Measurements from ENCODE around the gene NEDD9.

Gene NEDD9, protein sequence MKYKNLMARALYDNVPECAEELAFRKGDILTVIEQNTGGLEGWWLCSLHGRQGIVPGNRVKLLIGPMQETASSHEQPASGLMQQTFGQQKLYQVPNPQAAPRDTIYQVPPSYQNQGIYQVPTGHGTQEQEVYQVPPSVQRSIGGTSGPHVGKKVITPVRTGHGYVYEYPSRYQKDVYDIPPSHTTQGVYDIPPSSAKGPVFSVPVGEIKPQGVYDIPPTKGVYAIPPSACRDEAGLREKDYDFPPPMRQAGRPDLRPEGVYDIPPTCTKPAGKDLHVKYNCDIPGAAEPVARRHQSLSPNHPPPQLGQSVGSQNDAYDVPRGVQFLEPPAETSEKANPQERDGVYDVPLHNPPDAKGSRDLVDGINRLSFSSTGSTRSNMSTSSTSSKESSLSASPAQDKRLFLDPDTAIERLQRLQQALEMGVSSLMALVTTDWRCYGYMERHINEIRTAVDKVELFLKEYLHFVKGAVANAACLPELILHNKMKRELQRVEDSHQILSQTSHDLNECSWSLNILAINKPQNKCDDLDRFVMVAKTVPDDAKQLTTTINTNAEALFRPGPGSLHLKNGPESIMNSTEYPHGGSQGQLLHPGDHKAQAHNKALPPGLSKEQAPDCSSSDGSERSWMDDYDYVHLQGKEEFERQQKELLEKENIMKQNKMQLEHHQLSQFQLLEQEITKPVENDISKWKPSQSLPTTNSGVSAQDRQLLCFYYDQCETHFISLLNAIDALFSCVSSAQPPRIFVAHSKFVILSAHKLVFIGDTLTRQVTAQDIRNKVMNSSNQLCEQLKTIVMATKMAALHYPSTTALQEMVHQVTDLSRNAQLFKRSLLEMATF

DNA sequence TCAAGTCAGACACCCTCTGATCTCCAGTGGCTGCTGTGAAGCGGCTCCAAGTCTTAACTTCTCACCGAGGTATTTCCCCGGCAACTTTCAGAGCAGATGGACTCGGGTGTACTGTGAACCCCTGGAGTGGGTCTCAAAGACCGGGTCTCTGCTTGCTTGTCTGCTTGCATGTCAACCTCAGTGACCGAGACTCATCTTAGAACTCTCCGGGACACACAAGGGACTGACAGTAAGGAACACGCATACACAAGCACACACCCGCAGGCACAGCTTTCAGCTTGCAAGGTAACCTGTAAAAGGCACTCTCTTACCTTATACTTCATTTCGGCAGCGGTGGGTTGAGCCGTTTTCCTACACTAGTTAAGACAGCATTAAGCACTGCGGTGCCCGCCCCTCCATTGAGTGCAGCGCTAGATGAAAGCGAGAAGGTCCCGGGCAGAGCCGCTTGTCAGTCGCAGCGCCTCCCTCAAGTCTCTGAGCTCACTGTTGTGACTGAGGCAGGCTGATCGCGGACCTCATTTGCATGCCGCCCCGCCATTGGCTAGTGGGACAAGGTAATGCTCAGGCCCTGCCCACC is at the start of gene NEDD9:
TSS of gene NEDD9 (minus strand) at position 476 of the 577 bp plus-strand sequence. CDS start at position 323, 153 bp downstream.
- peak; percentile 98 for FAIRE-seq

DNA sequence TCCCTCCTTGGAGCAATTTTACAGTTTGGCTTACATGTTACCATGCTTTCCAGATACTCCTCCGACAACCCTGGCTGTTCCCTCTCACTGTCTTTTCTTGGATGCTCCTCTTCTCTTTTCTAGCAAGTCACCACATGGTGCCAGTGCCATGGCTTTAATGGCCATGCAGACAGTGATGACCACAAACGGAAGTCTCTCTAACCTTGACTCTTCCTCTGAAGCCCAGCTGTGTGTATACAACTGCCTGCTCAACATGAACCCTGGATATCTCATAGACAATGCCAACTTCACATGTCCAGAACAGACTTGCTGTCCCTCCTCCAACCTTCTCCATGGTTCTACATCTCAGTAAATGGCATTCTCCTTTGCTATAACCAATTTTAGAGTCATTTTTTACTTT is 49.8 kb upstream of the NEDD9 start:
- FAIRE-seq: no peak

DNA sequence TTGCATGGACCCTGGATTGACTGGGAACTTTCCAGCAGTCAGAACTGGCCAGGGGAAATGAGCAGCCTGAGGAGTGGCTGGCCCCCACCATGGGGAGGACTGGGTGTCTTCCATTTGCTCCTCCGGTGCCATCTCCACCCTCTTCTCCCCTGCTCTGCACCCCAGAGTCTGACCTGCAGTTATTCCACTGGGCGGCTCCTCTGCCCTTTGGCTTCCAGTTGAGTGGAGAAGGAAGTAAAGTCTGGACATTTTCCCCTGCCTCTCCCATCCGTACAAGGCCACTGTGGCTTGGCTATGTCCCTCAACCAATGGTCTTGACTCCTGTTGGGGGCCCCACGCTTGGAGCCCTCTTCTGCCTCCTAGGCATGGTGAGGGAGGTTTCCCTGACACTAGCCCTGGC is 47.9 kb upstream of the NEDD9 start:
- no peak for FAIRE-seq

DNA sequence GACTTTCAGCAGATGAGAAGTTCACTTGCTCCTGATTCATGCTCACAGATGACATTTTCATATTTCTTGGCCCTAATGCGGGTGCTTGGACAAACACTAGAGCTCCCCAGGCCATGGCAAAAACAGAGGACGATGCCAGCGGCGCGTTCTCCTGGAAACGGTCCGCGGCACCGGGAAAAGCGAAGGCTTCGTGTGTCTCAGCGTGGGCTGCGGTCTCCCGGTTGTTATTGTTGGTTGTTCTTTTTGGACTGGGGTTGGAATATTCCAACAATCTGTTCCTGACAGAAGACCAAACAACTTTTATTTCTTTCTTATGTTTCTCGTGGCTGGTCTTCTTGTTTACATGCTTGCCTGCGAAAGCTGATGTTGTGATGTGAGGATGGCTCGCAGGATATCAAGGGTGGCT is 46.8 kb upstream of the NEDD9 start:
- FAIRE-seq: no peak

DNA sequence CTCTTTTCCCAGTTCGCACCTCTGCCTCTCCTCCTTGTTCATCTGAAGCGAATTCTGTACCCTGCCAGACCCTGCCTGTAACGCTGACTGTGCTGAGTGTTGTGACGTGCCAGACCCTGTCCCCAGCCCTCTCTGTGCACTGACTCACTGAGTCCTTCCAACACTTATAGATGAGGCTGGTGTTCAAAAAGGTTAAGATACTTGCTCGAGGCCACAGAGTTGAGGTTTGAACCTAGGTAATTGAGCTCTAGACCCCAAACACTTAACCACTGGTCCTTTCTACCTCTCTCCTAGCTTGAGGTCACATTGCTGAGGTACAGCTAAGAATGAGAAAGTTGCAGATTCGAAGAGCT is 45.7 kb upstream of the NEDD9 start:
- no peak for FAIRE-seq

DNA sequence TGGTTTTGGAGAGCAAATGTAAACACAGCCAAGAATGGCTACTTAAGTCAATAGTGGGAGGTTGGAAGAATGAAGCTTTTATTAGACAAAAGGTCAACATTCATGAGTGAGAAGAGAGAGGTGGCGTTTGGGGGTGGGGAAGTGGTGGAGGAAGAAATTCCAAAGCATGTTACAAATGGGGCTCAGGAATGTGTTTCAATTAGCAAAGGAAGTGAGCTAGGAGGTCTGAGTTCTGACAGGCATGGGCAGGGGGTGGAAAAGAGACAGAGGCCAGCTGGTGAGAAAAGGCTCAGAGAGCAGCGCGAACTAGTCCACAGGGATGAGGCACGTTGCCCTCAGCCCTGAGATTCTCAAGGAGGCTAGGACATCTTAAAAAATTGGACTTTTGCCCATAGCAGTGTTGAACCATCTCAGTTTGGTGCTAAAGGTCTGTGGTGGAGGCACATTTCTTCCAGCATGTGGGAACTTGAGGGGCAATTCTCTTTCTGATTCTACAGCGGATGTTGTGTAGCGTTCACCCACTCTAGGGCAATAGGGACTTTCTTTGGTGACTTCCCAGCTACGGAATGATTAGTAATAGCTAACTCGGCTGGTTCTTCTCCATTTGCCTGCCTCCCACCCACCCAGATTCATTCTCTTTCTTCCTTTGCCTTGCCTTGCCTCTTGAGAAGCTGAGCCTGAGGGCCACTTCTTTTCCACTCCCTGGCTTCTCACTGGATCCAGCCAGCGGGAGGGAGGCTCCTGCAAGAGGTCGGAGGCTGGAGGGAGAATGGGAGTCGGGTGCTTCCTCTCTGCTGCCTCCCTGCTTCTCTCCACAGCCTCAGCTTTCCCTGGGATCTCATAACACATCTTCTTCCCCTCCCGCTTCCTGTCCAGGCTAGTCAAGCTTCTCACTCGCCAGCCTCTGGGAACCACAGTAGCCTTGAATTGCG is 45.1 kb upstream of the NEDD9 start:
- no peak for FAIRE-seq

DNA sequence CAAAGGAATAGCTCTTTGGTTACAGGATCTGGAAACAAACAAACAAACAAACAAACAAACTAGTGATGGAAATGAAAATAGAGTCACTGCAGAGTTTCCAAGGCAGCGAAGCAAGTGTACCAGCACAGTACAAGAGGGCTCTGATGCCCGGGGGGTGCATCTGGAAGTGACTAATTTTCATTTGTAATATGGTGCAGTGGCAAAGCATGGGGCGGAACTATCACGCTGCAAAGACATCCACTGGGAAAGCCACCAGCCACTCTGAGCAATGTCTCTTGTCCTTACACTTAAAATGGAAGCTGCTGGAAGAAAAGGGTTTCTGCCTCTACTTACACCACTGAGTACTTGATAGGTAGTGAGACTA is 44.4 kb upstream of the NEDD9 start:
- FAIRE-seq: no peak

DNA sequence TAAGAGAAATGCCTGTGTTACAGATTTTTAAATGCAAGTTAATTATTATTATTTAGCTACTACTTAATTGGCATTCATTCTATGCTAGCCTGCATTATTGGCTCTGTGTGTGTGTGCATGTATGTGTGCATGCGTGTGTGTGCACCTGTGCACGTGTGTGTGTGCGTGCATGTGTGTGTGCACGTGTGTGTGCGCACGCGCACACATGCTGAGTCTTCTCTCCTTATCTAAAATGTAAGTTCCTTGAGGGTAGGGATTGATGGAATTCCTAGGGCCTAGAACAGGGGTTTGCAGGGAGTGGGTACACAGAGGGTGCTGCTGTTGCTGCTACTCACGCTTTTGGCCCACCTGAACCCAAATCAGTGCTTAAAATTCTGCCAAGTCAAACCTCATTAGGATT is 43.8 kb upstream of the NEDD9 start:
- no peak for FAIRE-seq

DNA sequence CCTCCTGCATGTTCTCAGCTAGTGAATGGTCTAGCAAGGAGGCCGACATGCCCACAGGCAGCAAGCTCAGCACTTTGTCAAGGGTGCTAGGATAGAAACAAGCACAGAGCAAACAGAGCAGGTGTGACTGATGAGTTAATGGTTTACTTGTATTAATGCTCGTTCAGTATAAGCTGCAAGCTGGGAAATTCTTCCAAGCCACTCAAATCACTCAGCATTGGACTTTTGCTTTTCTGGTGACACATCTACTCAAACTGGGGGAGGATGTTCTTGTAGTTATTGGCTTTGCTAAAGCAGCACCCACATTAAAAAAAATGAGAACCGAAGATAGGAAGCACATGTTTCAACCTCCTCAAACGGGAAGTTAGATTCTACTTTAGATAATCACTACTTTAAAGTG is 43.1 kb upstream of the NEDD9 start:
- no peak for FAIRE-seq

DNA sequence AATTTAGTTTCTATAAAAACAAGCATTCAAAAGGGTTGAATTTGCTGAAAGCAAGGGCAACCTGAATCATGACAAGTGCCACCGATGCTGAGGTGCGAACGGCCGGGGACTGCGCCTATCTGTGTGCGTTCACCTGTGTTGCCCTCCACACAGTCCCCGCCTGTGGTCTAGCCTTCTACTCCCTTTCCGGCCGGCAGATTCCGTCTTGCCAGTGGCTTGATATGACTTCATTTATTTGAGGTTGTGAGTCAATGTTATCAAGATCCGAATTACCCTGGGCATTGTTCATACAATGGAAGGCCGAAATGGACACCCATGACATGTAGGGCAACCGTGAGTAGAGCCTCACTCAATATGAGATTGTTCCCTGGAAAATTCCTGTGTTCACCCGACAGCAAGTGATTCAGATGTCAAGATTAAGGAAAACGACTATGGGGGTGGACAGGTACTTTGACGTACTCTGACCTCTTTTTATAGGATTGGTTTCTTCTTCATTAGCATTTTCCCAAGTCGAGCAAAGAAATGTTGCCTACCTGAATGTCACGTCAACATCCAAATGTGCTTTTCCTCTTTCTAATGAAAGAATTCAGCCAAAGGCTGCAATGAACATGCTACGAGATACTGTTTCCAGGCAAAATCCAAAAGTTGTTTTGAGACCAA is 41.1 kb upstream of the NEDD9 start:
- no peak for FAIRE-seq

DNA sequence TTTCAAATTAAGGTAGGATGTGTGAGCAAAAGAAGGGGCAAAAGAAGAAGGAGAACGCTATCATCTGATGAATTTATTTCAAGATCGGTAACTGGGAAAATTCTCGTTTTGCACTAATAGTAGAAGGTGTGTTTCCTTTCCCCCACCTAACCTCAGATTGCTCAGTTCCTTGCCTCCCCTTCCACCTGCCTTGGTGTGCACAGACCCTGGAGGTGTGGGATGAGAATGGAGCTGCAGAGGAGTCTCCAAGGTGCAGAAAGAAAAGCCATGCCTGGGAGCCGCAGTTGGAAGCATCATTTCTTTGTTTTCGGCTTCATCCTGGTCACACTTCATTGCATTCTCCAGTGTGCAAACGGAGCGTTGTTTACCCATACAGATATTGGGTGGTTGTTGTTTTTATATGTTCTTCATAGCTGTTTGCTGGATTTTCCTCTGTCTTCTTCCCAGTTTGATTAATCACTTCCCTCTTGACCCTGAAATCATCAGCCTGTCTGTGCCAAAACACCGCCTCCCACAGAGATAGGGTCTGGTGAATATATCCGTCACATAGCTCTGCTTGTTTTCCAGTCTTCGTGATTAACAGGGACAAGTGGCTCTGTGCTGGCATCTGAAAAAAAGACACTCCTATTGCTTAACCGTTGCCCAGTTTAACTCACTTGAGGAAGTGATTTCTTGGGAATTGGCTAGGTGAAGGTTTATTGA is 40.2 kb upstream of the NEDD9 start:
- no peak for FAIRE-seq

DNA sequence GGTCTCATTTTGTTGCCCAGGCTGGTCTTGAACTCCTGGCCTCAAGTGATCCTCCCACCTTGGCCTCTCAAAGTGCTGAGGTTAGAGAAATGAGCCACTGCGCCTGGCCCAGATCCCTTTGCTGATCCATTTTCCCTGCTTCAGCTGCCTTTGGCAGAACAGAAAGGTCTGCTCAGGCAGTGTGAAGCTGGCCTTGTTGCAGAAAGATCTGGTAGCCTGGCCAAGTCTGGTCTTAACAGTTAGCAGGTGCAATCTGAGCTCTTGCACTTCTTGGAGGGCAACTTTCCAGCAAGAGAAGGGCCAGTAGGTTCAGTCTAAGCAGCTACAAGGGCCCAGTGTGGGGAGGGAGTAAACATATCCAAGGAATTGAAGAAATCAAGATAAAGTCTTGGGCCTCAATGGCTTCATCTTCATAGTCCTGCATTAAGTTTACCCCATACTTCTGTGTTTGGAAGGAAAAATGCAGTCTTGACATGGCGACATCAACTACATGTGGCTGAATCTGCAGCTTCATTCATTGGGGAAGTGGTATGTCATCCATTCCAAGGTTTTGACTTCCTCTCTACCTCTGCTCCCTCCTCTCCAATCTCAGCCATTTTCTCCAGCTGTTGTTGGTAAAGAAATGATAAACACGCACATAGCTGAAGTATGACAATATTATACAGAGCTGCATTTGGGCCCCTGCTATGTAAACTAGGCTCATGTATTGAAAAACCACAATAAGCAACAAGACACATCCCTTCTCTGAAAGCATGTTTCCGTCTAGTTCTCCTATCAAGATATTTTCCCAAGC is 39.0 kb upstream of the NEDD9 start:
- FAIRE-seq: no peak

DNA sequence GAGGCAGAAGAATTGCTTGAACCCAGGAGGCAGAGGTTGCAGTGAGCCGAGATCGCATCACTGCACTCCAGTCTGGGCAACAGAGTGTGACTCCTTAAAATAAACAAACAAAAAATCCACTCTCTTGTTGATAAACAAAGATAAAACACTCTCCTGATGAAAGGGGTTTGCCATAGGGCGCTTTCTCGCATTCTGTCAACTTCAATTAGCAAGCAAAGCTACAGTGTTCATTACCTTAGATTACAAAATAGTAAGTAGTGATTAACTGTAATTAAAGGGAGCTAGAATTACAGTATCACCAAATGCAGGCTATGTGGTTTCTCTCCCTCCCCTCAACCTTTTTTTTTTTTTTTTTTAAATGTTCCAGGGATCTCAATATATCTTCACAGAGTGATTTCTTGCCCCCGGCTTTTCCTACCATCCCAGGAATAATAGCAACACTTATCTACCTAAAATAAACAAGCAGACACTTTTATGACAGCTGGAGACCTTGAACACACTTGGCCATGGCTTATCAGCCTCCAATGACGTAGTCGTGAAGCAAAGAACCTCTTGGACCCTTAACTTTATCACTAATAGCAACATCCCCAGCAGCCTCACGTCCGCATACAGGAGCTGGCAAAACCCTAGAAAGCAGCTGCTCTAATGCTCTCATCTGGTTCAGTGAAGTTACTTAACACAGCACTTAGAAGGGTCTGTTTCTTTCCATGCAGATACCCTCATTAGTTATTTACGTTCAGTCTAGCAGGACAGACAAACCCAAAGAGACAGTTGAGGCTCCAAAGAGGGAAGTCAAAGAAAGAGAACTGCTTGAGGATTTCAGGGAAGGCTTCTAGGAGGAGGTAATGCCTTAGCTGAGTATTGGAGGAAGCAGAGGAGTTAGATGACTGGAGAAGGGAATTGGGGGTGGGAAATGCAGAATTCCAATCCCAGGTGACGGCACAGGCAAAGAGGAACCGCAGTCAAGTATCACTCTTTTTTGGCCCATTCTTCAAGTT is 37.9 kb upstream of the NEDD9 start:
- FAIRE-seq: no peak

DNA sequence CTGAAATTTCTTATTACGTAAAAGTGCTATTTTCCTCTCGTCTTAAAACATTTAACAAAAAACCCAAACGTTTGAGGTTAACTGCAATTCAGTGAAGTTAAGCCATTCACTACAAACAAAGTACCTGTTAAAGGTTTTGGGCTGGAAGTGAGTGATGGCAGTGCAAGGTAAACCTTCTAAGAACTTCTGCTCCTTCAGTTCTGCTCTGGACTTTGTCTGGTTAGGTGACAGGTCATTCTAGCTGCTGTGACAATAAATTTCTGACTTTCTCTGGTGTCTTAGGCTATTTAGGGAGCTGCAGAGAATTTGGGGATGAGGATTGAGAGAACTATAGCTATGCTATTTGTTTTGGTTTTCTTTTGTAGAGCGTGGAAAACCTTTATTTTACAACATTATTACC is 36.5 kb upstream of the NEDD9 start:
- FAIRE-seq: no peak

DNA sequence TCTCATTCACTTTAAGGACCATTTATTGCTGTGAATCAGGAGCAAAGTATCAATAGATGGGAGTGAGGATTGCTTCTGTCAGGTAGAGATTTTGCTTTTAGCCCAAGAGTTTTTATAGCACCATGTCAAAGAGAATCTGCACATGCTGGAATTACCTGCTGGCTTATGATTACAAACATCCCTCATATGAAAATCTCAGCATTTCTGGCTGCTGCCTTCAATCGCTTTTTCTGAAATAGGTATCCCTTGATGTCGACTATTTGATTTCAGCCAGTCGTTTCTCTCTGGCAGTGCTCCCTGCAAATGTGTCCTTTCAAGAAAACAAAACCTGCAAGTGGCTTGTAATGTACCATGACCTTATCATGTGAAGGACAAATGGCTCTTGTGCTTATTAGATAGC is 34.5 kb upstream of the NEDD9 start:
- FAIRE-seq: no peak

DNA sequence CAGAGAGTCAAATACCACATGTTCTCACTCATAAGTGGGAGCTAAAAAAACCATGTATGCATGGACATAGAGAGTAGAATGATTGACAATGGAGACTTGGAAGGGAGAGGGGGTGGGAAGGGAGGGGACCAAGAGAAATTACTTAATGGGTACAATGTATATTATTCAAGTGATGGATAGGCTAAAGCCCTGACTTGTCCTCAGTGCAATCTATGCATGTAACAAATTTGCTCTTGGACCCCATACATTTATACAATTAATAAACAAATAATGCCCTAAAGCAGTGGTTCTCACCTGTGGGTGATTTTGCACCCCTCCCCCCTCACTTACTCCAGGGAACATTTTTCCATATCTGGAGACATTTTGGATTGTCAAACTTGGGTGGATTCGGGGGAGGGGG is 33.5 kb upstream of the NEDD9 start:
- no peak for FAIRE-seq

DNA sequence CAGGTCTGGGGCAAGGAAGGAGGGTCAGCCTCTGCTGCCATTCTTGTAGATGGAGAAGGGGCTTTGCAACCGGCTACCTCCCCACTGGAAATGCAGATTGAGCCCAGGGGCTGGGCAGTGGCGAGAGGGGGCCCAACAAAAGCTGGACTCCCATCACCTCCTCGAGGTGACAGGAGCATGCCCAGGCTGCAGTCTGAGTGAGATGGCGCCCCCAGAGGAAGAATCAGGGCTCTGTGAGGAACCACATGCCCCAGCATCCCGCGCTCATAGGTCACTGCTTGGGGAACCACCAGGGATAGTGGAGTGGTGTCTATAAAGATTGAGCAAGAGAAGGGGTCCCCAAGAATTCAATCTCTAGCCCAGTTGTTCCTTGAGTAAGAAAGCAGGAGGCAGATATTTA is 31.6 kb upstream of the NEDD9 start:
- no peak for FAIRE-seq

DNA sequence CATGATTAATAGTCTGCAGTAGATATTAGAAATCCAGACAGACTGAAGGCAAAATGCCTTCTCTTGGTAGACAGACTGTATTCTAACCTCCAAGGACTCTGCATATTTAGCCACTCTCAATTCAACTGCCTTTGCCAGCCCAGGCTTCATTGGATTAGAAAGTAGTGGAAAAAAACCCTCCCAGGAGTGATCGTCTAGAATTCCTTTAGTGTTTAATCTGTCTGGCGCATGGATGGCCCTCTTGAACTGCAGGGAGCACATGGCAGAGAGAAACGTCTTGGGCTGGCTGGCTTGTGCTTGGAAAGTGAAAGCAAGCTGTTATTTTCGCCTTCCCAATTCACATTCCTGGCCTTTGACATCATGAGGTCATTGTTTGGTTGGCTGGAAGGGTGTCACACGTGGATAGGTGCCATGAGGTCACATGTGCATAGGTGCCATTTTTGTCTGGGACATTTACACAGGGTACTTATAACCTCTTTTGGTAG is 30.9 kb upstream of the NEDD9 start:
- FAIRE-seq: no peak

DNA sequence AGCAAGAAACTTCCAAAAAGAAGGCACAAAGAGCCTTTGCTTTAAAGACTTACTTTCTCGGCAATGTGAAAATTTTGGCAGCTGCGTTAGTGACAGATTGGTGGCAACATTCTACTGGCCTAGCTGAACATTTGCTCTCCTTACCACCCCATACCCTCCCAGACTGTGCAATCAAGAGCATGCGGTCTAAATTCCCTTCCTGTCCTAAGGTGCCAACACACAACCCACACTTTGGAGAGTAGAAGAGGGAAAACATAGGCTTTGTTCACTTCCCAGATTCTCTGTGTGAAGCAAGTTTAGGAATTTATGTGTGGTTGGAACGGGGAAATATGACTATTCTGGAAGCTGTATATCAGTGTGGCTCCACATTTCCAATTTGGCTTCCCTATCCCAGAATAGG is 29.8 kb upstream of the NEDD9 start:
- no peak for FAIRE-seq
